LNCAP (cell line): ENCODE results near the gene UBASH3B.

Source experiments
- TF ChIP-seq, protein P1 (sequence below): fragments of 450-650 bp; IDR thresholded peaks from 2 replicates; pipeline ENCODE4 v1.5.1; 2017; ENCODE audit warnings: mild to moderate bottlenecking

UBASH3B gene

DNA sequence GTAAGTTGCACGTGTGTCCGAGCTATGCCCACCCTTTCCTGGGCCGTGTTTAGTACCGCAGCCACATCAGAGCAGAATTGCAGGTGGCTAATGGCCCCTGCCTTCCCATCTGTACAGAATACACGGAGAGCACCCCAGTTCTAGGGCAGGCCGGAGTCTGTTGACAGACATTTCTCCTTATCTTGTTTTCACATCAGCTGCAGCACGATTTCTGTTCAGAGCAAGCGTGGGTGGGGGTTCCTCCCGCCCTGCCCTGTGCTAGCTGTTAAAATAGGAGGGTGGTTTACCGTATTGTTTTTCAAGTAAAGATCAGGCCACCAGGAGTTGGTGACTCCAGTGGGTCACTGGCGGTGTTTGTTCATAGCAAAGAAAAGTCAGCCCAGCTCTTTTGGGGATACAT is 41.1 kb downstream of the UBASH3B start:
- TF ChIP-seq, protein P1, sequence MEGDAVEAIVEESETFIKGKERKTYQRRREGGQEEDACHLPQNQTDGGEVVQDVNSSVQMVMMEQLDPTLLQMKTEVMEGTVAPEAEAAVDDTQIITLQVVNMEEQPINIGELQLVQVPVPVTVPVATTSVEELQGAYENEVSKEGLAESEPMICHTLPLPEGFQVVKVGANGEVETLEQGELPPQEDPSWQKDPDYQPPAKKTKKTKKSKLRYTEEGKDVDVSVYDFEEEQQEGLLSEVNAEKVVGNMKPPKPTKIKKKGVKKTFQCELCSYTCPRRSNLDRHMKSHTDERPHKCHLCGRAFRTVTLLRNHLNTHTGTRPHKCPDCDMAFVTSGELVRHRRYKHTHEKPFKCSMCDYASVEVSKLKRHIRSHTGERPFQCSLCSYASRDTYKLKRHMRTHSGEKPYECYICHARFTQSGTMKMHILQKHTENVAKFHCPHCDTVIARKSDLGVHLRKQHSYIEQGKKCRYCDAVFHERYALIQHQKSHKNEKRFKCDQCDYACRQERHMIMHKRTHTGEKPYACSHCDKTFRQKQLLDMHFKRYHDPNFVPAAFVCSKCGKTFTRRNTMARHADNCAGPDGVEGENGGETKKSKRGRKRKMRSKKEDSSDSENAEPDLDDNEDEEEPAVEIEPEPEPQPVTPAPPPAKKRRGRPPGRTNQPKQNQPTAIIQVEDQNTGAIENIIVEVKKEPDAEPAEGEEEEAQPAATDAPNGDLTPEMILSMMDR = no peak

DNA sequence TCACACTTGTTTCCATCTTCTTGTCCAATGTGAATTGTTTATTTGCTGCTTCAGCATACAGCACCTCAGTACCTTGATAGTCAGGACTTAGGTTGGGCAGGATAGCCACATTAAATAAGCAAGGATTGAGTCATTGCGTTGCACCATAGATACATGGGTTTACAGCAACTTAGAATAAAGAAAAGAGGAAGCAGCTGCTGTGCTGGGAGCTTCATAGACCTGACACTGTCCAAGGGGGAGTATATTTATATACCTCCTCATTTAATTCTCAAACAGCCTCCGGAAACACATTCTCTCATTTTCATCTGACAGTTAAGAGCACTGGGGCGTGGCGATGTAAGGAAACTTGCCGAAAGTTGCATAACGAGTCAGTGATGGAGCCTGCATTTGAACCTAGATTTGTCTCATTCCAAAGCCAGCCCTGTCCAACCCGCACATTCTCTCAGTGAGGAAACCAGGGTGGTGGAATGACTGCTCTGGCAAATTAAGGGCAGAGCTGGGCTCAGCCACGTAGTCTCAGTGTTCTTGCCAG is 42.2 kb downstream of the UBASH3B start:
- TF ChIP-seq, protein P1 = no peak

DNA sequence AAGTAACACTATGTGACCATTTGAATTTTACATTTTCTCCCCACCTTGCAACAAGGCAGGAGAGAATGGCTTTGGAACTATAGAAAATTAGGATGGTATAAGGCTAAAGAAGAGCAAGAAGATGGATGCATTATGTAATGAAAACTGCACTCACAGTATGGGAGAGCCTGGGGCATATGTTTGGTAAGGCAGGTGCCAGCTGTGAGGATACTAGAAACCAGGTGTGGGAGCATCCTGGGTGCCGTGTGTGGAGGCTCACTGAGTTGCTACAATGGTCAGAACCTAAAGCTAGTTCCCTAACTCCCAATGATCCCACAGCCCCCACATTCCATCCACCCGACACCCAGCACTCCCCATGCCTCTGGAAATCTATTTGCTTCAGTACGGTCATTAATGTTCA is 42.9 kb downstream of the UBASH3B start:
- TF ChIP-seq, protein P1 = no peak

DNA sequence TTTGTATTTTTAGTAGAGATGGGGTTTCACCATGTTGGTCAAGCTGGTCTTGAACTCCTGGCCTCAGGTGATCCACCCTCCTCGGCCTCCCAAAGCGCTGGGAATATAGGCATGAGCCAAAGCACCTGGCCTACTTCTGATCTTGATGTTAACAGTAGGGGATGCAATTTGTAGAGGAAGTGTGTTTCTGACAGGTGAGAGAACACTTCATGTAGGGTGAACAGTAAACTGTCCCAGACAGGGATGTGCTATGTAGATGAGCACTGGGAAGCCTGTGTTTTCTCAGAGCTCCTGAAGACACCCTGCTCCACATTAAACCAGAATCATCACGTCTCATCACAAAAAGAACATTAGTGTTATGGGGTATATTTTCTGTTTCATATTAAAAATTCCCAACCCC is 45.1 kb downstream of the UBASH3B start:
- TF ChIP-seq, protein P1 = no peak

DNA sequence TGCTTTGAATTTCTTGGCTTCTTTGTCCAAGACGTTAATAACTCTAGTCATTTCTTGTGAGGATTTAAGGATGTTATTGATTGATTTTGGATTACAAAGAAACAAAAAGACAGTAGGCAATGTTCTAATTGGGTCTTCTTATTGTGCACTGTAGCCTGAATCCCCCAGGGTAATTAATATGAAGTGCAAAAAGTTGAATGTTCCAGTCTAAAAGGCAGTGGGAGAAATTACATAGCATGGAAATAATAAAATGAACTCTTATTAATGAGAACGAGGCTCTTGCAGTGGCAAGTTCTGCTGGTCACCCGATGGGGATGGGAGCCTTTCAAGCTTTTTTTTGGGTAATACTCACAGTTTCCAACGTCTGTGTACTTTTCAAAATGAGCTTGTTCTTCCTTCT is 45.6 kb downstream of the UBASH3B start:
- TF ChIP-seq, protein P1 = no peak

DNA sequence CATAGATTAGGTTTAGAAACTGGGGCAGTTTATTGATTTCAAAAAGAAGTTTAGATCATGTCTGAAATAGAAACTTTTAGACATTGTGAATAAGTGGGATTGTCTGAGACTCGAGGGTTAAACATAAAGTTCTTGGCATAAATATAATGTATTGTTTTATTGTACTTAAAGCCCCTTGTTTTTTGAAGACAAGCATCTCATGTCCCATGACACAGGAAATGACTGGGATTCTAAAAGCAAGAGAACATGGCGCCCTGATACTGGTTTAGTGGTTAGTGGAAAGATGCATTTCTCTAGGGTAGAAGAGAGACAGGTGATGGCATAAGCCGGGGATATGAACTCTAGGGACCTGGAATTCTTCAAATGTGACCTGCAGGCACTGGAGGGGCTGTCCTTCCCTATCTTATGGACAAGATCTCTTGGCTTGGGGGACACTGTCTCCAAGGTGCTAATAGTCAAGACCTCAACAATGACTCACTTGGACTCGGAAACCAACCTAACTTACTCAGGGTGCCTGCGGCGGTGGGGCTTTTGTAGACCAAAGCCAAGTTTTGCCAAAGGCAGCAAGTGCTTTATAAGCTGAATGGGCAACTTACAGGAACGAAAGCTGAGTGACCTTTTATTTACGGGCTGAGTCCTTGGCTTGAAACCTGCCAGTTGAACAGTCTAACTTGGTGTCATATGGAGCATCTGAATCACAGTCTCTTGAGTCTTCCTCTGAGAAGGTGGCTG is 48.2 kb downstream of the UBASH3B start:
- TF ChIP-seq, protein P1 = no peak

DNA sequence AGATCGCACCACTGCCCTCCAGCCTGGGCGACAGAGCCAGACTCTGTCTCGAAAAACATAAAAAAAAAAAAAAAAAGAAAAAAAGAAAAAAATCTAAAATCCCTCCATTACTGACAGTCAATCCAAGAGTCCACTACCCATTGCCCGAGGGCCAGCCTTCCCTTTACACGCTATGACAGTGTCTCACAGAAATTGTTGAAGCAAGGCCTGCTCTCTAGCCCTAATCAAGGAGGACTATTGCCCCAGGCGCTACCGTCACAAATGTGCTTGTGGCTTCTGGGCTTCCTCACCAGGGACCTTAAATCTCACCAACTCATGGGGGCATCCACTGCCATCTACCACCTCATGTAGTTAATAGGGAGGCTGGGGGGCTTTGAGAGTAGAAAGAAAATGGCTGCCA is 49.9 kb downstream of the UBASH3B start:
- TF ChIP-seq, protein P1 = no peak
